ENCODE measurements around the gene SLC27A3.

GRCh38 chr1:153795934-153796785 lies 21.0 kb downstream of the SLC27A3 start:
- TF ChIP-seq USF1 (IDR thresholded peaks at IDR 0.05) (no peak), NFIC (IDR thresholded peaks at IDR 0.05) (no peak), EP300 (IDR thresholded peaks at IDR 0.05; ENCODE audit: borderline replicate concordance) (no peak), YY1 (IDR thresholded peaks at IDR 0.05; ENCODE audit: low read depth) (no peak), TAF1 (IDR thresholded peaks at IDR 0.05; ENCODE audit: low read depth) (no peak), CEBPB (IDR thresholded peaks at IDR 0.05) (no peak), EGR1 (IDR thresholded peaks at IDR 0.05) (no peak)
- TF ChIP-seq, protein P1, sequence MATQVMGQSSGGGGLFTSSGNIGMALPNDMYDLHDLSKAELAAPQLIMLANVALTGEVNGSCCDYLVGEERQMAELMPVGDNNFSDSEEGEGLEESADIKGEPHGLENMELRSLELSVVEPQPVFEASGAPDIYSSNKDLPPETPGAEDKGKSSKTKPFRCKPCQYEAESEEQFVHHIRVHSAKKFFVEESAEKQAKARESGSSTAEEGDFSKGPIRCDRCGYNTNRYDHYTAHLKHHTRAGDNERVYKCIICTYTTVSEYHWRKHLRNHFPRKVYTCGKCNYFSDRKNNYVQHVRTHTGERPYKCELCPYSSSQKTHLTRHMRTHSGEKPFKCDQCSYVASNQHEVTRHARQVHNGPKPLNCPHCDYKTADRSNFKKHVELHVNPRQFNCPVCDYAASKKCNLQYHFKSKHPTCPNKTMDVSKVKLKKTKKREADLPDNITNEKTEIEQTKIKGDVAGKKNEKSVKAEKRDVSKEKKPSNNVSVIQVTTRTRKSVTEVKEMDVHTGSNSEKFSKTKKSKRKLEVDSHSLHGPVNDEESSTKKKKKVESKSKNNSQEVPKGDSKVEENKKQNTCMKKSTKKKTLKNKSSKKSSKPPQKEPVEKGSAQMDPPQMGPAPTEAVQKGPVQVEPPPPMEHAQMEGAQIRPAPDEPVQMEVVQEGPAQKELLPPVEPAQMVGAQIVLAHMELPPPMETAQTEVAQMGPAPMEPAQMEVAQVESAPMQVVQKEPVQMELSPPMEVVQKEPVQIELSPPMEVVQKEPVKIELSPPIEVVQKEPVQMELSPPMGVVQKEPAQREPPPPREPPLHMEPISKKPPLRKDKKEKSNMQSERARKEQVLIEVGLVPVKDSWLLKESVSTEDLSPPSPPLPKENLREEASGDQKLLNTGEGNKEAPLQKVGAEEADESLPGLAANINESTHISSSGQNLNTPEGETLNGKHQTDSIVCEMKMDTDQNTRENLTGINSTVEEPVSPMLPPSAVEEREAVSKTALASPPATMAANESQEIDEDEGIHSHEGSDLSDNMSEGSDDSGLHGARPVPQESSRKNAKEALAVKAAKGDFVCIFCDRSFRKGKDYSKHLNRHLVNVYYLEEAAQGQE (IDR thresholded peaks at IDR 0.05; ENCODE audit: low read depth): no peak

All from Ishikawa (cell line).